Stomach (tissue), 4 donors: Measurements from ENCODE around the gene C1orf21.

Experiments
- POLR2A ChIP-seq, 4 donors: fragments of 450-650 bp; IDR thresholded peaks; one replicate each; pipeline ENCODE4 v1.6.1; 2016; ENCODE audit warnings: antibody characterized with exemption in 4 of 4, control low read depth in 2 of 4, mild to moderate bottlenecking in 1 of 4, moderate library complexity in 1 of 4
- TF ChIP-seq, protein P1 (sequence below), 7 experiments: fragments of 450-650 bp in 4 of 7; fragments of 200-600 bp in 3 of 7; sonication (generic) in 3 of 7; IDR thresholded peaks; one replicate each; pipeline ENCODE4 v1.5.1; 2016 to 2019; ENCODE audit warnings: antibody characterized with exemption in 7 of 7, control low read depth in 2 of 7, mild to moderate bottlenecking in 1 of 7

DNA sequence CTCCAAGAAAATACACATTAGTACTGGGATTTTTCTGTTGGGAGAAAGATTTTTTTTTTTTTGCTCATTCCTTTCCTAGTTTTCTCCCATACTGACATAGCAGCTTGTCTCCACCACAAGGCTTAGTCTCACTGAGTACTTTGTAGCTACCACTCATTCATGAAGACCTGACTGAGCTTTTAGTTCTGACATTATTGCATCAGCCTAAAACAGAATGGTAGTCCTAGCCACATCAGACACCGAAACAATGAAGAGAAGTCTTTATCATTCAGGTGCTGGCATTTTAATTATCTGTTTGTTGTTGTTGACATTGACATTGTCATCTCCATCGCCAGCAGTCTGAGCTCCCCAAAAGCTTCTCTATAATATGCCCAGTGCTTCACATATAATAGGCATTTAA is 21.1 kb upstream of the C1orf21 start:
- TF ChIP-seq, protein P1, sequence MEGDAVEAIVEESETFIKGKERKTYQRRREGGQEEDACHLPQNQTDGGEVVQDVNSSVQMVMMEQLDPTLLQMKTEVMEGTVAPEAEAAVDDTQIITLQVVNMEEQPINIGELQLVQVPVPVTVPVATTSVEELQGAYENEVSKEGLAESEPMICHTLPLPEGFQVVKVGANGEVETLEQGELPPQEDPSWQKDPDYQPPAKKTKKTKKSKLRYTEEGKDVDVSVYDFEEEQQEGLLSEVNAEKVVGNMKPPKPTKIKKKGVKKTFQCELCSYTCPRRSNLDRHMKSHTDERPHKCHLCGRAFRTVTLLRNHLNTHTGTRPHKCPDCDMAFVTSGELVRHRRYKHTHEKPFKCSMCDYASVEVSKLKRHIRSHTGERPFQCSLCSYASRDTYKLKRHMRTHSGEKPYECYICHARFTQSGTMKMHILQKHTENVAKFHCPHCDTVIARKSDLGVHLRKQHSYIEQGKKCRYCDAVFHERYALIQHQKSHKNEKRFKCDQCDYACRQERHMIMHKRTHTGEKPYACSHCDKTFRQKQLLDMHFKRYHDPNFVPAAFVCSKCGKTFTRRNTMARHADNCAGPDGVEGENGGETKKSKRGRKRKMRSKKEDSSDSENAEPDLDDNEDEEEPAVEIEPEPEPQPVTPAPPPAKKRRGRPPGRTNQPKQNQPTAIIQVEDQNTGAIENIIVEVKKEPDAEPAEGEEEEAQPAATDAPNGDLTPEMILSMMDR (IDR thresholded peaks at IDR 0.05), result no peak
- no peak for TF ChIP-seq POLR2A (IDR thresholded peaks at IDR 0.05)
